NB4 (cell line): ENCODE measurements around the gene CRTAC1.

ENCODE experiments used
- CTCF ChIP-seq: IDR thresholded peaks from one replicate; pipeline ENCODE4 v1.5.1; 2012; ENCODE audit warnings: low read depth, low read length
- POLR2A ChIP-seq: IDR thresholded peaks from 2 replicates; pipeline ENCODE4 v1.6.1; 2011; ENCODE audit warnings: mild to moderate bottlenecking; ENCODE audit not compliant: insufficient read length; ENCODE audit errors: extremely low read depth

DNA sequence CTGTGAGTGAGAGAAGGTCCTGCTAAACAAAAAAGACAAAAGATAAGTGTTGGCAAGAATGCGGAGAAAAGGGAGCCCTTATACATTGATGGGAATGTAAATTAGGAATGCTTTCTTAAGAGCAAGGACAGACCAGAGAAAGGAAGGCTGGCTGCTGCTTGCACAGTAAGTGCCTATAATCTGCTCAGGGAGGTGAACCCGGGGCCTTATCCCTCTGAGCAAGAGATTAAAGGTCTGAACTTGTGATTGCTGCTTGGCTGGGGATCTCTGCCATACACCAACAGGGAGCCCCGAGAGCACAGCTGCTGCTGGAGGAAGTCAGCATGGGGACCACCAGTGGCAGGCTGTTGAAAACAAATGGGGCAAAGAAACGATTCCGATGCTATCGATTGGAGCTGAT is 32.0 kb upstream of the CRTAC1 start:
- TF ChIP-seq POLR2A (no peak), CTCF (no peak)
